Measurements from ENCODE around the gene TMED9. TPM values are rescaled to one million over a fixed set of nuclear protein-coding genes. Genes with fewer than 3 reads are reported as not detected.

Gene TMED9
- total and polyA plus RNA-seq, 2 of the 4 experiments (the other 2 are of a cell fraction): 123 to 357 TPM

DNA sequence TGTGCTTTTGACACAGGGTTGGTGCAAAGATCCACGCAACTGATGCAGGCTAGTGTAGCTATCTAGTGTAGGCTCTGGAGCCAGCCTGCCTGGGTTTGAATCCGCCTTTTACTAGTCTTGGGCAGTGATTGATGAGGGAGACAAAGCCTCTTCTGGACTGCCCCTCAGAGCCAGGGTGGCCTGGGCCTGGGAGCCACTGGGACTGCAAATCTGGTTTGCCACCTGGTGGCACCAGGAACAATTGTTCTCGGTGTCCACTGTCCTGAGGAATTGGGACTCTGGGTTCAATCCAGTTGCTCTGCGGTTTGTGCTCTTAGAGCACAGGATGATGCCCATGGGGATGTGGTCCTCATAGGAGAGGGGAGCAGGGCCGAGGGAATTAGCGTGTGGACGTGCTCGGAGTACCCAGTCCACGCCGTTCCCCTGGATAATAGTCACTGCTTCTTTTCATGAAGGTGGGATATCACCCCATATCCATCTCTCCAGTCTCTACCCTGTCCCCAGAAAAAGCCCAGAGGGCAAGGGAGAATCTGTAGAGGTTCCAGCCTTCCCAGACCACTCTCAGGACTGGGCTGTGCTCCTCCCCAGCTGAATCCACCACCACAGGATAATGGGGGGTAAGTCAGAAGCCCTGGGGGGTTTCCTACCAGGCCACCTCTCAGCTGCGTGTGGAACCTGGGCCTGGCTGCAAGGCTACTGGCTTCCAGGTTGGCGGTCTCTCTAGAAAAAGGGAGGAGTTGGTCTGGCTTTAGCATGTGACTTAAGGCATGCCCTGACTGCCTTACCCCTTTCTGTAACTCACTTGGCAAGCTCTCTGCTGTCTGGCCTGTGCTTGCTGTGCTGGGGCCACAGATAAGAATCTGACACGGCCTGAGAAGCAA is 9.8 kb downstream of the TMED9 start (continued):
- TF ChIP-seq CHD1 (IDR thresholded peaks at IDR 0.05; ENCODE audit: low read depth, low read length) (no peak), SMC3 (IDR thresholded peaks at IDR 0.05; ENCODE audit: low read depth, low read length) (no peak)

DNA sequence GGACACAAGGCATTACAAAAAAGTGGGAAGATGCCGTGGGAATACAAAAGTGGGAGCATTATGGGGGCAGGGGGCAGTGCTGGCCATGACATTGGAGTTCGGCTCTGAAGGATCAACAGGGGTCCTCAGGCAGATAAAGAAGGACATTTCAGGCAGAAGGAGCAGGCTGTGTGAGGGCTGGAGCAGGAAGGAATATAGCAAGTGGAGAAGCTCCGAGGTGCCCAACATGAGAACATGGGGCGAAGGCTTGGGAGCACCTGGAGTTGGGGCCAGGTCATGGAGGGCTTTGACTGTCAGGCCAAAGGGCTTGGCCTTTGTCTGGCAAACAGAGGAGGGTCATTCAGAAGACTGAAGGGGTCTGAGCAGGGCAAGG is 10.4 kb downstream of the TMED9 start:
- H2BK20ac ChIP-seq (ENCODE audit: low read depth, low read length): no peak overlapping the region
- 0 out of 2 replicates have a peak, but pooled peaks cover 3% of the 10 kb centered on the region for H3K9me1 ChIP-seq (ENCODE audit: insufficient read depth, low read length)
- H3K56ac ChIP-seq (ENCODE audit: extremely low read depth, insufficient read depth, low read length): no peak overlapping the region
- H4K20me1 ChIP-seq (ENCODE audit: insufficient read depth, low read length): no peaks in the 10 kb centered on the region; the same call in 1 of the 2 replicates
- no peak overlapping the region for H3K27ac ChIP-seq (ENCODE audit: insufficient read depth, low read length)
- intact Hi-C loops (cut with micrococcal nuclease): loop anchor here (10.0 kb wide), 1 partner anchor 562 kb away; no protein-coding TSS in a partner anchor
- H3K23ac ChIP-seq (ENCODE audit: low read depth, low read length): no peak overlapping the region
- H2BK15ac ChIP-seq (ENCODE audit: low read depth, low read length): no peak overlapping the region
- no peak overlapping the region for H2AFZ ChIP-seq (replicated peaks; ENCODE audit: low read length, poor library complexity)
- in situ Hi-C loops (cut with MboI; ENCODE audit: low sequenced_read_pairs): loop anchor here (10.0 to 25.0 kb wide), 2 partner anchors 460 to 552 kb away; partner anchors contain the start of gene NHP2
- no peak overlapping the region for H4K91ac ChIP-seq (ENCODE audit: insufficient read depth, low read depth, low read length)
- no peak overlapping the region for H2AK5ac ChIP-seq (ENCODE audit: low read depth, low read length)
- H2BK5ac ChIP-seq (ENCODE audit: low read depth, low read length, poor library complexity, severe bottlenecking): no peak overlapping the region
- H3K36me3 ChIP-seq (ENCODE audit: control insufficient read depth, insufficient read depth, low read length): peaks cover 13% of the 10 kb centered on the region; the same call in 1 of the 2 replicates
- ATAC-seq (ENCODE audit: low read depth) (no peak), DNase-seq (no peak)
- H3K4ac ChIP-seq (ENCODE audit: low read depth, low read length): no peak overlapping the region
- no peak overlapping the region for H3K9ac ChIP-seq (ENCODE audit: low read depth, low read length)
- peaks cover 11 to 25% of the 10 kb centered on the region in 2 experiments for H3K79me1 ChIP-seq (ENCODE audit: low read depth in 1 of 2, low read length in 2 of 2)
- TF ChIP-seq CEBPB (IDR thresholded peaks at IDR 0.05; ENCODE audit: low read depth, low read length) (no peak), NFE2L2 (IDR thresholded peaks at IDR 0.05; ENCODE audit: low read depth, low read length) (no peak), BHLHE40 (IDR thresholded peaks at IDR 0.05; ENCODE audit: low read depth, low read length) (no peak), RFX5 (IDR thresholded peaks at IDR 0.05; ENCODE audit: low read depth, low read length) (no peak), MXI1 (IDR thresholded peaks at IDR 0.05; ENCODE audit: borderline replicate concordance, low read depth, low read length) (no peak), MAZ (IDR thresholded peaks at IDR 0.05; ENCODE audit: borderline replicate concordance, low read depth, low read length) (no peak), RCOR1 (IDR thresholded peaks at IDR 0.05; ENCODE audit: insufficient replicate concordance, low read length) (no peak), MAFK (IDR thresholded peaks at IDR 0.05; ENCODE audit: low read depth, low read length) (no peak), CHD1 (IDR thresholded peaks at IDR 0.05; ENCODE audit: low read depth, low read length) (no peak)
- TF ChIP-seq, protein P1, sequence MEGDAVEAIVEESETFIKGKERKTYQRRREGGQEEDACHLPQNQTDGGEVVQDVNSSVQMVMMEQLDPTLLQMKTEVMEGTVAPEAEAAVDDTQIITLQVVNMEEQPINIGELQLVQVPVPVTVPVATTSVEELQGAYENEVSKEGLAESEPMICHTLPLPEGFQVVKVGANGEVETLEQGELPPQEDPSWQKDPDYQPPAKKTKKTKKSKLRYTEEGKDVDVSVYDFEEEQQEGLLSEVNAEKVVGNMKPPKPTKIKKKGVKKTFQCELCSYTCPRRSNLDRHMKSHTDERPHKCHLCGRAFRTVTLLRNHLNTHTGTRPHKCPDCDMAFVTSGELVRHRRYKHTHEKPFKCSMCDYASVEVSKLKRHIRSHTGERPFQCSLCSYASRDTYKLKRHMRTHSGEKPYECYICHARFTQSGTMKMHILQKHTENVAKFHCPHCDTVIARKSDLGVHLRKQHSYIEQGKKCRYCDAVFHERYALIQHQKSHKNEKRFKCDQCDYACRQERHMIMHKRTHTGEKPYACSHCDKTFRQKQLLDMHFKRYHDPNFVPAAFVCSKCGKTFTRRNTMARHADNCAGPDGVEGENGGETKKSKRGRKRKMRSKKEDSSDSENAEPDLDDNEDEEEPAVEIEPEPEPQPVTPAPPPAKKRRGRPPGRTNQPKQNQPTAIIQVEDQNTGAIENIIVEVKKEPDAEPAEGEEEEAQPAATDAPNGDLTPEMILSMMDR (conservative IDR thresholded peaks at IDR 0.05; ENCODE audit: low read depth, low read length): no peak
- TF ChIP-seq, protein P2, sequence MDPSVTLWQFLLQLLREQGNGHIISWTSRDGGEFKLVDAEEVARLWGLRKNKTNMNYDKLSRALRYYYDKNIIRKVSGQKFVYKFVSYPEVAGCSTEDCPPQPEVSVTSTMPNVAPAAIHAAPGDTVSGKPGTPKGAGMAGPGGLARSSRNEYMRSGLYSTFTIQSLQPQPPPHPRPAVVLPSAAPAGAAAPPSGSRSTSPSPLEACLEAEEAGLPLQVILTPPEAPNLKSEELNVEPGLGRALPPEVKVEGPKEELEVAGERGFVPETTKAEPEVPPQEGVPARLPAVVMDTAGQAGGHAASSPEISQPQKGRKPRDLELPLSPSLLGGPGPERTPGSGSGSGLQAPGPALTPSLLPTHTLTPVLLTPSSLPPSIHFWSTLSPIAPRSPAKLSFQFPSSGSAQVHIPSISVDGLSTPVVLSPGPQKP (IDR thresholded peaks at IDR 0.05; ENCODE audit: borderline replicate concordance, low read depth, low read length): no peak
- dilution Hi-C loops (cut with HindIII; ENCODE audit: low sequenced_read_pairs, unreplicated experiment): no loop called here
- no peaks in the 10 kb centered on the region for H3K9me3 ChIP-seq (ENCODE audit: control insufficient read depth, insufficient read depth, low read length)
- no peak overlapping the region for H3K4me2 ChIP-seq (ENCODE audit: low read depth, low read length)
- H4K5ac ChIP-seq (ENCODE audit: low read depth, low read length): no peak overlapping the region
- no peak overlapping the region for H2AK9ac ChIP-seq (replicated peaks; ENCODE audit: low read depth, low read length, poor library complexity)
- H3K4me3 ChIP-seq (ENCODE audit: insufficient read depth, low read depth, low read length): no peak overlapping the region
- H3K4me1 ChIP-seq (ENCODE audit: control insufficient read depth, insufficient read depth, low read length): peaks cover 3% of the 10 kb centered on the region
- H3K27me3 ChIP-seq (ENCODE audit: control insufficient read depth, insufficient read depth, low read length): no peaks in the 10 kb centered on the region
- POLR2A ChIA-PET (ENCODE audit: unreplicated experiment): no interaction called here
- H4K8ac ChIP-seq (ENCODE audit: low read depth in 2 of 2, low read length in 2 of 2): no peak overlapping the region
- CTCF ChIA-PET: no interaction called here
- WGBS, 2 experiments (ENCODE audit: extremely low coverage in 2 of 2, insufficient read length in 1 of 2): 93% methylated on average over 4 of the region's 4 CpGs; no CpG with 5 or more reads in 1 of the 2 experiments
- no peak overlapping the region for H2BK120ac ChIP-seq (ENCODE audit: low read depth, low read length)
- no peak overlapping the region for H3K18ac ChIP-seq (ENCODE audit: low read depth, low read length)
- BruUV-seq (replicated peaks): no TSS peak
- H3K14ac ChIP-seq (replicated peaks; ENCODE audit: low read depth, low read length): no peak overlapping the region
